OCI-LY7 (cell line): ENCODE results near the gene TCTN1. TPM values are rescaled to one million over a fixed set of nuclear protein-coding genes. Genes with fewer than 3 reads are reported as not detected.
A peak's percentile ranks its signal among the peaks of the same experiment; 100 is the strongest.

Experiments
- BruUV-seq: library from RNA; stranded (reverse); fragments of 400-500 nt; replicated peaks from 2 replicates; lab custom pipeline; 2021; lab: Mats Ljungman, UMichigan
- CTCF ChIA-PET: fragments of 300-600 bp; sonication (Branson Sonifier 250); formaldehyde crosslinking; loops from one replicate; lab custom pipeline; 2022; ENCODE audit warnings: antibody characterized with exemption; ENCODE audit not compliant: unreplicated experiment; lab: Charles Lee
- POLR2A ChIA-PET: fragments of 300-600 bp; sonication (Branson Sonifier 250); formaldehyde crosslinking; loops from one replicate; lab custom pipeline; 2022; ENCODE audit warnings: antibody characterized with exemption; lab: Charles Lee
- DNase-seq: peaks from one replicate; pipeline ENCODE4 v3.0.0-alpha.2; 2015; ENCODE audit warnings: low spot score
- H2AFZ ChIP-seq: fragments of 200-600 bp; sonication (generic), shearing (Covaris generic); 2 replicates; pipeline ENCODE4 v1.6.1; 2014; ENCODE audit warnings: mild to moderate bottlenecking, antibody characterized with exemption, low read length, moderate library complexity
- H3K27ac ChIP-seq: fragments of 200-600 bp; sonication (generic); 2 replicates; pipeline ENCODE4 v1.5.1; 2014; ENCODE audit warnings: mixed run types, low read depth, mild to moderate bottlenecking, moderate library complexity, low read length, inconsistent platforms; ENCODE audit not compliant: poor library complexity, severe bottlenecking
- H3K36me3 ChIP-seq: fragments of 200-600 bp; sonication (generic); 2 replicates; pipeline ENCODE4 v1.6.1; 2014; ENCODE audit warnings: mild to moderate bottlenecking, antibody characterized with exemption, low read length, moderate library complexity, mixed read lengths; ENCODE audit not compliant: insufficient read depth
- H3K4me1 ChIP-seq: fragments of 200-600 bp; sonication (generic); 2 replicates; pipeline ENCODE4 v1.5.1; 2014; ENCODE audit warnings: mild to moderate bottlenecking, low read length; ENCODE audit not compliant: insufficient read depth, poor library complexity, severe bottlenecking
- H3K4me2 ChIP-seq: fragments of 200-600 bp; sonication (generic); 2 replicates; pipeline ENCODE4 v1.6.1; 2014; ENCODE audit warnings: mild to moderate bottlenecking, low read length
- H3K4me3 ChIP-seq: fragments of 200-600 bp; sonication (generic); 2 replicates; pipeline ENCODE4 v1.5.1; 2014; ENCODE audit warnings: mild to moderate bottlenecking, low read depth, low read length; ENCODE audit not compliant: poor library complexity, severe bottlenecking
- H3K79me2 ChIP-seq: fragments of 200-600 bp; sonication (generic); 2 replicates; pipeline ENCODE4 v1.6.1; 2016; ENCODE audit warnings: low read depth, mild to moderate bottlenecking, low read length, moderate library complexity, mixed read lengths; ENCODE audit not compliant: insufficient read depth
- H3K9me2 ChIP-seq: fragments of 200-600 bp; sonication (generic); 2 replicates; pipeline ENCODE4 v1.6.1; 2016; ENCODE audit warnings: mild to moderate bottlenecking, low read length, mixed read lengths; ENCODE audit not compliant: insufficient read depth
- H3K9me3 ChIP-seq: fragments of 200-600 bp; sonication (generic); 2 replicates; pipeline ENCODE4 v1.6.1; 2014; ENCODE audit warnings: mild to moderate bottlenecking, mixed run types, low read length, mixed read lengths
- H4K20me1 ChIP-seq: fragments of 200-600 bp; sonication (generic); 2 replicates; pipeline ENCODE4 v1.6.1; 2014; ENCODE audit warnings: mild to moderate bottlenecking, antibody characterized with exemption, low read length, moderate library complexity, mixed read lengths; ENCODE audit not compliant: insufficient read depth
- EZH2phosphoT487 ChIP-seq: fragments of 200-600 bp; sonication (generic); IDR thresholded peaks from 2 replicates; pipeline ENCODE4 v1.6.1; 2018; ENCODE audit warnings: low read depth, borderline replicate concordance, mild to moderate bottlenecking, mixed run types, antibody characterized with exemption, low read length, moderate library complexity, mixed read lengths
- intact Hi-C: fragments of 100-400 bp; cut with micrococcal nuclease; formaldehyde crosslinking; loops from one replicate; pipeline ENCODE4 v1.10.0; 2022; ENCODE audit not compliant: unreplicated experiment
- total RNA-seq, 2 experiments: library from RNA; depleted of rRNA in 1 of 2; stranded (reverse); fragments of >200 nt in 1 of 2; shearing (Covaris generic) in 1 of 2; gene quantifications; 2 replicates each; pipeline ENCODE4 v1.2.3, GENCODE V29; 2014 to 2022
- TF ChIP-seq, protein P1 (sequence below): fragments of 200-600 bp; sonication (generic); conservative IDR thresholded peaks from 2 replicates; pipeline ENCODE4 v1.5.1; 2014; ENCODE audit warnings: mild to moderate bottlenecking, antibody characterized with exemption, low read length, moderate library complexity, mixed read lengths

Gene TCTN1
- total RNA-seq, 2 experiments from 2014 or later: 8.7 to 19.9 TPM

DNA sequence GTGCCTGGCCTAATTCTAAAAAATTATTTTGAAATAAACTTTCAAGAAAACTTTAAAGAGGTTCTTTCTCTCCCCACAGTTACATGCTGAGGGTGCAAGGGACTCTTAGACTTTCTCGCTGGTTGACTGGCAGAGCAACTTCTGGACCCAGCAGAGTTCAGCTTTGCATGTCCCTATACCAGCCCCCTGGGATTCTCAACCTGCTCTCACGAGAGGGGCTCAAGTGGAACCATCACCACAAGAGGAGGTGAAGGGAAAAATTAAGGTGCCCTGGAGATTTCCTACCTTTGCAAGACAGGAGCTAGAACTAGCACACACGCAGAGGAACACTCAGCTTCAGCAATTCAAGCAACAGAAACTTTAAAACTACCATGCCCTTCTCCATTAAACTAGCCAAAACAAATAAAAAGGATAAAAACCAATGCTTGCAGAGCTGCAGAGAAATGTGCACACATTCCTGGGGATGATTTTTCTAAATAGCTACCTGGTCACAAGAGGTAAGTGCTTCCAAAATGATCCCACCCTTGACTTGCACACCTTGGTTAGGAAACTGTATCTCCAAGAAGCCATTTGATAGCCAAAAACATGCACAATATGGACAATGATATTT is 72.5 kb downstream of the TCTN1 start:
- no peak for DNase-seq
- intact Hi-C loops: no loop called here
- no peak overlapping the region for H3K27ac ChIP-seq
- no TSS peak for BruUV-seq
- peaks cover 45% of the 10 kb centered on the region for H3K4me1 ChIP-seq
- ChIA-PET CTCF (no interaction called here), POLR2A (interaction anchor here (0.6 to 0.9 kb wide), 2 partner anchors 59 to 124 kb away, joined by 3 to 4 read pairs; no protein-coding TSS in a partner anchor)
- no peak overlapping the region for H2AFZ ChIP-seq
- no peaks in the 10 kb centered on the region for H3K79me2 ChIP-seq
- H3K4me2 ChIP-seq: no peak overlapping the region; the same call in 1 of the 2 replicates
- no peaks in the 10 kb centered on the region for H3K36me3 ChIP-seq
- no peak for TF ChIP-seq EZH2phosphoT487
- TF ChIP-seq, protein P1, sequence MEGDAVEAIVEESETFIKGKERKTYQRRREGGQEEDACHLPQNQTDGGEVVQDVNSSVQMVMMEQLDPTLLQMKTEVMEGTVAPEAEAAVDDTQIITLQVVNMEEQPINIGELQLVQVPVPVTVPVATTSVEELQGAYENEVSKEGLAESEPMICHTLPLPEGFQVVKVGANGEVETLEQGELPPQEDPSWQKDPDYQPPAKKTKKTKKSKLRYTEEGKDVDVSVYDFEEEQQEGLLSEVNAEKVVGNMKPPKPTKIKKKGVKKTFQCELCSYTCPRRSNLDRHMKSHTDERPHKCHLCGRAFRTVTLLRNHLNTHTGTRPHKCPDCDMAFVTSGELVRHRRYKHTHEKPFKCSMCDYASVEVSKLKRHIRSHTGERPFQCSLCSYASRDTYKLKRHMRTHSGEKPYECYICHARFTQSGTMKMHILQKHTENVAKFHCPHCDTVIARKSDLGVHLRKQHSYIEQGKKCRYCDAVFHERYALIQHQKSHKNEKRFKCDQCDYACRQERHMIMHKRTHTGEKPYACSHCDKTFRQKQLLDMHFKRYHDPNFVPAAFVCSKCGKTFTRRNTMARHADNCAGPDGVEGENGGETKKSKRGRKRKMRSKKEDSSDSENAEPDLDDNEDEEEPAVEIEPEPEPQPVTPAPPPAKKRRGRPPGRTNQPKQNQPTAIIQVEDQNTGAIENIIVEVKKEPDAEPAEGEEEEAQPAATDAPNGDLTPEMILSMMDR: no peak
- H3K9me3 ChIP-seq: no peaks in the 10 kb centered on the region
- no peaks in the 10 kb centered on the region for H4K20me1 ChIP-seq
- H3K4me3 ChIP-seq: no peak overlapping the region
- H3K9me2 ChIP-seq: no peaks in the 10 kb centered on the region

DNA sequence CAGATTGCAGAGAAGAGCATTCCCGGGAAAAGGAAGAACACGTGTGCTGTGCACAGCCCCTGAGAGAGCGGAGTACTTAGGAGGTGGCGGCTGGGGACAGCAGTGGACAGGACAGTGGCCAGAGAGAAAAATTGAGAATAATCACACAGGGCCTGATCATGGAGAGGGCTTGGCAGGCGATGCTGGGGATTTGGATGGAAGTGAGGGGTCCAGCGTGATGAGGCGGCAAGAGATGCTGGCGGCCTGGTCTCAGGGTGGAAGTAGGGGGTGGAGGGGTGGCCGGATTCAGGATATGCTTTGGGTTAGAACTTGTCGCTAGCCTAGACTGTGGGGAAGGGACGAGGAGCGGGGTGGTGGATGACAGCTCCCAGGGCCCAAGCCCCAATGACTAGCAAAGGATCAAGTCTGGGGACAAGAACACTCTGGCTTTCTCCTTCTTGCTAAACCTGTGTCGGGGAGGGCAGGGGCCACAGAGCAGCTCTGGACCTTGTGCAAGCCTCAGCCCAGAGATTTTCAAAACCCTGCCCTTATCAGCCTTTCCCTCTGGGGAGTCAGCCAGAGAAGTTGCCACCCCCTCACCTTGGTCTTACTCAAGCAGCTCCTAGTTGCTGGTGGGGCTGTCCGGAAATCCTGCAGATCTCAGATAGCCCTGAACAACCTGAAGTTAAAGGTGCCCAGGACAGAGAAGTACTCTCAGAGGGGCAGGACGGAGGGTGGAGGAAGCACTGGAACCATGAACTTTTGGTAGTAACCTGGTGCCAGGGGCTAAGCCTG is 73.7 kb downstream of the TCTN1 start:
- intact Hi-C loops: no loop called here
- Histone ChIP-seq H3K79me2 (no peaks in the 10 kb centered on the region), H3K9me3 (no peaks in the 10 kb centered on the region), H3K27ac (no peak overlapping the region), H4K20me1 (no peaks in the 10 kb centered on the region), H2AFZ (no peak overlapping the region; the same call in 1 of the 2 replicates), H3K36me3 (no peaks in the 10 kb centered on the region), H3K9me2 (no peaks in the 10 kb centered on the region), H3K4me1 (peaks cover 52% of the 10 kb centered on the region), H3K4me3 (peak overlapping the region; percentile 56), H3K4me2 (peak overlapping the region; percentile 64)
- no TSS peak for BruUV-seq
- POLR2A ChIA-PET: no interaction called here
- TF ChIP-seq, protein P1: no peak
- TF ChIP-seq EZH2phosphoT487: no peak
- DNase-seq: peak; percentile 43
- CTCF ChIA-PET: no interaction called here
